H1 (cell line): ENCODE measurements around the gene SPG7. TPM values are rescaled to one million over a fixed set of nuclear protein-coding genes. Genes with fewer than 3 reads are reported as not detected.

Experiments used
- CEBPB ChIP-seq: IDR thresholded peaks from 2 replicates; pipeline ENCODE4 v1.6.1; 2012; ENCODE audit warnings: low read depth, low read length
- SIX5 ChIP-seq: IDR thresholded peaks from 2 replicates; pipeline ENCODE4 v1.6.1; 2011; ENCODE audit warnings: mild to moderate bottlenecking, low read depth, low read length
- SRF ChIP-seq: IDR thresholded peaks from 2 replicates; pipeline ENCODE4 v1.6.1; 2011; ENCODE audit warnings: mild to moderate bottlenecking, low read depth, low read length, moderate library complexity
- TAF7 ChIP-seq: optimal IDR thresholded peaks from 2 replicates; pipeline ENCODE3; 2011; ENCODE audit warnings: low read depth, mild to moderate bottlenecking, inconsistent platforms, low read length, moderate library complexity, borderline replicate concordance
- YY1 ChIP-seq: IDR thresholded peaks from 2 replicates; pipeline ENCODE4 v1.6.1; 2011; ENCODE audit warnings: low read depth, mild to moderate bottlenecking, low read length
- polyA plus RNA-seq, 7 experiments: library from polyadenylated mRNA; depleted of rRNA in 3 of 7; stranded (reverse) in 5 of 7; unstranded in 2 of 7; fragments of >200 nt in 5 of 7; fragments of 200-250 nt in 2 of 7; gene quantifications; 1 replicate in 5 of 7; 2 replicates in 1 of 7; 4 replicates in 1 of 7; pipeline versions ENCODE4 v1.2.1 to v1.2.3, GENCODE V29; 2011 to 2013; ENCODE audit warnings: missing spikeins in 2 of 7, mixed read lengths in 2 of 7
- total RNA-seq: library from RNA; stranded (reverse); fragmentation: NEBNext Ultra II Directional; extraction: Animal tissue kit (Norgen Biotek cat#: 25700); gene quantifications from 2 replicates; pipeline ENCODE4 v1.2.1, GENCODE V29; 2021
- TF ChIP-seq, protein P1 (sequence below): IDR thresholded peaks from 2 replicates; pipeline ENCODE4 v1.6.1; 2012; ENCODE audit warnings: inconsistent platforms

SPG7 gene
- total and polyA plus RNA-seq, 2 of the 8 experiments (the other 6 are each of a cell fraction or from before 2014, with no cell fraction given) = 72.1 to 113 TPM

DNA sequence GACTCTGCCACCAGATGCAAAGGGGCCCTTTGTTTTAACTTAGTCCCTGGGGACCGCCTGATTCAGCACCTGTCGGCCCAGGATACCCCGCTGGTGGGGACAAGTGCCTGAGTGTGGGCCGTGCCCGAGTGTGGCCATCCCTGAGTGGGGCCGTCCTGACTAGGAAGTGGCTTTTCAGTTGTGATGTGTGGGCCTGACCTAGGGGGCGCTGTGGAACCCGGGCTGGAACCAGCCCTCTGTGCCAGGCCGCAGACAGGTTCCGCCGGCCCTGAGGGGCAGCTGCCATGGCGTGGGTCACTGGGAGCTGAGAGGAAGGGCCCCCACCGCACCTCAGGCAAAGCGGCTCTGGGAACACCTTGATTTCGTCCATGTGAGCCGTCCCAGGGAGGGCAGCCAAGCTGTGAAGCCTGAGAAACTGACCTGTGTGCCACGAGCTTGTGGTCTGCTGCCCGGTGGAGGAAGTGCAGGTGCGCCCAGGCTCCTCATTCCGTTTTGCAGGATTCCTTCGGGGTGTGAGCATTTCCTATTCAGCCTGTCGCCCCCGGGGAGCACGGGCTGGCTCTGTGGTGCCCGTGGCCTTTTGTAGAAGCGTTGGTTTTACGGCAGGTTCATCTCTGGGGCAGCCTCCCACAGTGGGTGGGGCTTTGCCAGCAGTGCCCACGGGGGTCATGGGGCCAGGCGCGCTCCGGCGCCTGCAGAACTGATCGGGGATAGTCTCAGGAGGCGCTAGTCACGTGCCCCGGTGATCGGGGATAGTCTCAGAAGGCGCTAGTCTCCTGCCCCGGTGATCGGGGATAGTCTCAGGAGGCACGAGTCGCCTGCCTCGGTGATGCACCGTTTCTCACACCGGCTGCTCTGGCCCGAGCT, 57.5 kb downstream of the SPG7 start (continued):
- TF ChIP-seq YY1 = 0 out of 2 replicates have a peak, but pooled peaks have one; percentile 30
- no peak for TF ChIP-seq SRF
- TF ChIP-seq TAF7 = no peak
- TF ChIP-seq CEBPB = no peak
- TF ChIP-seq, protein P1, sequence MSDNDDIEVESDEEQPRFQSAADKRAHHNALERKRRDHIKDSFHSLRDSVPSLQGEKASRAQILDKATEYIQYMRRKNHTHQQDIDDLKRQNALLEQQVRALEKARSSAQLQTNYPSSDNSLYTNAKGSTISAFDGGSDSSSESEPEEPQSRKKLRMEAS = peak; percentile 9; the same call in 1 of the 2 replicates
- no peak for TF ChIP-seq SIX5
